Dedifferentiated amniotic fluid mesenchymal stem cell (primary cell): ENCODE measurements around the gene CGN.

Experiments
- DNase-seq: peaks from one replicate; pipeline ENCODE4 v3.0.0-alpha.2; 2016; ENCODE audit errors: extremely low spot score

CGN gene

DNA sequence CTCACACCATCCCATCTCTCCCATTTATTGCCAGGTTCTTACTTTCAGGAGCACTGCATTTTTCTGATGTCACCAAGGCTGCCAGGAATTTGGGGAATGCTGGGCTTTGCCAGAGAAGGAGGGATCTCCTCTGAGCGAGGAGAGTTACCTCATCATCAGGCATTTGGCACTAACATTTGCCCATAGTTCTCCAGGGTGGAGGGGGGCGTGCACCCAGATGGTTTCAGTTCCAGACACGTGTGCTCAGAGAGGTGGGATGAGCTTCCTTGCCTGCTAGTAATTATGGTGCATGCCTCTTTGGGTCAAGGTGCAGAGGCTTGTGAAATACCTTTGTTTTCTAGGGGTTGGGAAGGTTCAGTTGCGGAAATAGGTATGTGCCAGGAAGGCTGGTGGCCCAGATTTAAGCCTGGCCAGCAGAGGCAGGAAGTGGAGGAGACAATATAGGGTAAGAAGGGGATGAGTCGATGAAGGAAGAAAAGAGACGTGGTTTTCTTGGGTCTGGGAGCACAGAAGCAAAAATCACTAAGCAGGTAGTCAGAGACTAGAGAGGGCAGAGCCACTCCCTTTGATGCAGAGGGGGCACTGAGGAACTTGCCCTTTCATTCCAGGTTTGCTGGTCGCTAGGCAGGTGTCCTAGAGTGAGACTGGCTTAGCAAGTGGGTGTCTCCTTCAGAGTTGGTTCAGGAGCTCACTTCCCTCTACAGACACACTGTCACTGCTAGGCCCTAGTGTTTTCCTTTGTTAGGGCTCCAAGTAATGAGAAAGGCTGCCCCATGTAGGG, 36.1 kb downstream of the CGN start:
- peak; percentile 94 for DNase-seq

DNA sequence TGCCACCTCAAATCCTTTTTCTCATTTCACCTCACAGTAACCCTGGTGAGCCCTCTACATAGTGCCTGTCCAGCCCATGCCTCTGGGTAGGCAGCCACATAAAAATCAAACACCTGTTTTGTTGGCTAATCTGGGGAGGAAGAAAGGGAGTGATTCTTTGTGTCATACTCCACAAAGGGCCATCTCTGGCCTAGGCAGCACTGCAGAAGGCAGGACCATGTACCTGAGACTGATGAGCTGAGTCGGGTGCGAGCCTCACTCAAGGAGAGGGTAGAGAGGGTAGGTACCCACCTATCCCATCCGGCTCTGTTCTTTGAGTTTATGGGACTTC, 36.7 kb downstream of the CGN start:
- no peak for DNase-seq

DNA sequence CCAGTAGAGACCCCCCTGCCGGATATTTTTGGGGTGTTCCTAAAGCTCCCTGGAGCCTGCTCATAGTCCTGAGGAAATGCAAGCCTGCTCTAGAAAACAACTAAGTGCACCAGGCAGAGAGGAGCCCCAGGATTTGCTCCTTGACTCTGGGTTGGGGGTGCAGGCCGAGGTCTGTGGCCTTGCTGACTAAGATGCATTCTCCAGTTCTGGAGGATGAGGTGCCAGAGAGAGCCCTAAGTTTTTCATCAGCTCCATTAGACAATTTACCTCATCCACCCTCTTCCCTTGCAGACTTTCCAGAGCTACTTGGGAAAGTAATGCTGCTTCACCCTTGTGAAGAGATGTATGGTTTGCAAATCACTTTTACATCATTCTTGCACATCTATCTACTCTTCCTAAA, 38.0 kb downstream of the CGN start:
- DNase-seq, result no peak

DNA sequence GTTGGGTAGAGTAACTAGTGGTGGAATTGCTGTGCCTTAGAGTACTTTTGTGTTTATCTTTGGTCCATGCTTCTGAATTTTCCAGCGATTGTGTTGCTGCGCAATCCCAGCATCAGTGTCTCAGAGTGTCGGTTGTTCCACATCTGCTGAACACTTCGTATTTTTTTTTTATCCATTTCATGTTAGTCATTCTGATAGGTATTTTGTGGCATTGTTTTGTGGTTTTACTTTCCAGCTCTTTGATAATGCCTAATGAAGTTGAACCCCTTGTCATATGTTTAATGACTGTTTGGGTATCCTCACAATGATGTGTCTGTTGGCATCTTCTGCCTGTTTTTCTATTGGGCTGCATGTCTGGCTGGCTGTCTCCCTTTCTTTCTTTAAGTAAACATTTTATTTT, 42.5 kb downstream of the CGN start:
- DNase-seq, result no peak

DNA sequence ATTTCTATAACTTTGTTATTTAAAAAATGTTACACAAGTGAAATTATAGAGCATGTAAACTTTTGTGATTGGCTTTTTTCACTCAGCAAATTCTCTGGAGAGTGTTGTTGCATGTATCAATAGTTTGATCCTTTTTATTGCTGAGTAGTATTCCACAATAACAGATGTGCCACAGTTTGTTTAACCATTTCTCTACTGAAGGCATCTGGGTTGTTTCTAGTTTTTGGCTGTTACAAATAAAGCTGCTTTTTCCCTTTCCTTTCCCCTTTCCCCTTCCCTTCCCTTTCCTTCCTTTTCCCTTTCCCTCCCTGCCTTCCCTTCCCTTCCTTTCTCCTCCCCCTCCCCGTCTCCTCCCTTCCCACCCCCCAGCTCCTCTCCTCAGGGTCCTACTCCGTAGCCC, 44.9 kb downstream of the CGN start:
- no peak for DNase-seq

GRCh38 chr1:151562661-151563060, 51.5 kb downstream of the CGN start:
- no peak for DNase-seq

- no peak for DNase-seq
Observed at GRCh38 chr1:151563376-151563775, 52.2 kb downstream of the CGN start.

GRCh38 chr1:151565502-151566189, 54.5 kb downstream of the CGN start:
- no peak for DNase-seq

DNA sequence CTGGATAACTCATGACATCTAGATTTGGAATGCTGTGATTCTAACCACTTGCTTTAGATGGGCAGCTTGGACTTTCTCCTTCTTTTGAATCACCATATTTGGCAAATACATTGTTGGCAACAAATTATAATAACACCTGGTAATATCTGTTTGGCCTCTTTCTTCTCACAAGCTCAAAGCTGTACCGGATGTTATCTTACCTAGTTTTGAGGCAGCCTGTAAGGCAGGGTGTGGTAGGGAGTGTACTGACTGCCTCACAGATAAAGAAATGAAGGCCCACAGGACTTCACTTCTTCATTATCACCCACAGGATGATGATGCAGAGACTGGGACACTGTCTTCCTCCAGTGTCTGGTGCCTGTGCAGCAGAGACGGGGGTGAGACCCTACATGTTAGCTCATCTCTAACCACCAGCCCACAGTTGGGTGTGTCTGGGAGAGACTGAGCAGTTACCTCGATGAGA, 57.5 kb downstream of the CGN start:
- no peak for DNase-seq

GRCh38 chr1:151570819-151571218, 59.6 kb downstream of the CGN start:
- no peak for DNase-seq

GRCh38 chr1:151574575-151575529, 63.7 kb downstream of the CGN start:
- peak; percentile 53 for DNase-seq

DNA sequence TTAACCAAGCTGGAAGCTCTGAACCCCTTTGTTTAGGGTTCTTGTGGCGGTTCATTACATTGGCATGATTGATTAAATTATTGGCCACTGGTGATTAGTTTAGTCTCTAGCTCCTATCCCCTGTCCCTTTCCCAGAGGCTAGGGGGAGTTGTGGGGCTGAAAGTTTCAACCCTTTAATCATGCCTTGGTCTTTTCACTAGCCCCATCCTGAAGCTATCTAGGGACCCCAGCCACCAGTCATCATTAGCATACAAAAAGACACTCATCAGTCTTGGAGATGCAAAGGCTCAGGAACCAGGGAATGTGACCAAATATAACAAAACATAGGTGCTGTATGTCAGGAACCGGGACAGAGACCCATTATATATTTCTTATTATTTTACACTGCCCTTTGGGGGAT, 66.0 kb downstream of the CGN start:
- DNase-seq, result no peak

- DNase-seq, result no peak
Observed at GRCh38 chr1:151578941-151579340, 67.8 kb downstream of the CGN start.

DNA sequence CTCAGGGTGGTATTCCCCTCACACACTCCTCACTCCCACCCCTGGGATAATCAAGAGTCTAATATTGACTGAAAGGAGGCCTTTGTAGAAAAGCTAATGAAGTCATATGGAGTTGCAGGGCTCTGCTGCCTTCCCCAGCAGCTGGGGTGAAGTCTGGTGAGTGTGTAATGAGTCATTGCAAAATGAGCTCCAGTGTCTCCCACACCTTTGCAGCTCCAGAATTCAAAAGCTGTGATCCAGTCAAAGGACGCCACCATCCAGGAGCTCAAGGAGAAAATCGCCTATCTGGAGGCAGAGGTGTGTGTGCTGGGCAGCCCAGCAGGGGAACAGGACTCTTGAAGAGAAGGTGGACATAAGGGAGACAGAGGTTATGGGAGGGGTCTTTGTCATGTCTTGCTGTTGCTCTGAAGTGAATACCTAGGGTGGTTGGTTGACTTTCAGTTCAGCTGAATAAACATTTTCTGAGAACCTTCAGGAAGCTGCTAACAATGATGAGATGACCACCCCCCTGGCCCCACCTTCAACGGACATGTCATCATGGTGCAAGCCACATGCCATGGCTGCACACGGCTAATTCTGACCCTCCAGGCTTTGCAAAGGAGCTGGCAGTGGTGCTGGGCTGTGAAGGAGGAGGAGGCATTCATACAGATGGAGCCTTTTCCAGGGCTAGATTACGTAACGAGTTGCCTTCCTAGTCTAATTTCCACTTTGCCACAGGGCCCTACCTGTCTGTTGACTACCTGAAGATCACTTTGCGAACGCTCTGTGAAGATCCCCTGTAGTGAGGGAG, 68.4 kb downstream of the CGN start:
- DNase-seq, result no peak

DNA sequence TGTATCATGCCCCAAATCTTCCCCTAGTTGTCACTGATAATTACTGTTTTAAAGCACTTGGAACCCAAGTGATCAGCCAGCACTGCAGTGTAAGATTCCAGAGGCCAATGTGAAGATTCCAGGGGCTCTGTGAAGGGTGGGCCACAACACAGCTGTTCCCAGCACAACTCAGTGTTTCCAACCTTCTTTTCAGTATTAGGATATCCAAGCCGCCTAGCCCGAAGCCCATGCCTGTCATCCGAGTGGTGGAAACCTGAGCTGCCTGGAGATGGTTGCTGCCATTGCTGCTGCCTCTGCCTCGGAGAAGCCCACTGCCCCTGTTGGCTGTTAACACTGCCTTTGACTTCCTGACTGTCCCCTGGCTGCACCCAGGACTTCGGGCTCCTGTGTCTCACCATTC, 70.3 kb downstream of the CGN start:
- DNase-seq, result no peak

- no peak for DNase-seq
Observed at GRCh38 chr1:151581921-151582320, 70.7 kb downstream of the CGN start.

DNA sequence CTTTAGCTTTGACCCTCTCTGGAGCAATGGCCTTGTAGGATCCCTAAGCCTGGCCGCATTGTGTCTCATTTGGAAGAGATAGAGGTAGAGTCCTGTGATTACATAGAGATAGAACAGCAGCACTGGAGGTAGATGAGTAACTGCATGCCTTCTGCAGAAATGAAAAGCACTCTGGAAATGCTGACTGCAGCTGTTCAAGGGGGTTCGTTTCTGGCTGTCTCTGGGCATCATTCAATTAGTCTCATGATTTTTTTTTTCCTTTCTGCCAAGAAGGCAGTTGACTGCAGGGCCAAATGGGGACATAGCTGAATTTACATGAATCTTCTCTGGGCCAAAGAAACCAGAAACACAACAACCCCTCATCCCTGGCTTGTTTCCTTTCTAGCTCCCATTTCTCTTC, 72.6 kb downstream of the CGN start:
- DNase-seq, result no peak

DNA sequence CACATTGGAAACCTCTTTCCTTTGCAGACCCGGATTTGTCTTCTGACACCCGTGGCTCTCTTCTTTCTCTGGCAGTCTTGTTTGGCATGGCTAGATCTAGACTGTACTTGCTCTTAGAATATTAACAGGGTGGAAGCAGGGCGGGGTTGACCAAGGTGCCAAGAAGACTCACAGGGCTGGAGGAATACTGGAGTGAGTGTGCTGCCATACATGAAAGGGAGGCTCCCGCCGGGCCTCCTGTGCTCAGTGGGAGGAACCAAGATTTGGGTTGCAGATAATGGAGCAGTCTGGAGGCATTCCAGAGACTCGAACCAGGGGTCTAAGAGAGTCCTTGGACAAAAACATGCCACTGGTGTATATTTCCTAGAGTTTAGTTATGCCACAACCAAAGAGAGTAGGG, 73.1 kb downstream of the CGN start:
- no peak for DNase-seq

- no peak for DNase-seq
Observed at GRCh38 chr1:151584780-151585179, 73.6 kb downstream of the CGN start.

DNA sequence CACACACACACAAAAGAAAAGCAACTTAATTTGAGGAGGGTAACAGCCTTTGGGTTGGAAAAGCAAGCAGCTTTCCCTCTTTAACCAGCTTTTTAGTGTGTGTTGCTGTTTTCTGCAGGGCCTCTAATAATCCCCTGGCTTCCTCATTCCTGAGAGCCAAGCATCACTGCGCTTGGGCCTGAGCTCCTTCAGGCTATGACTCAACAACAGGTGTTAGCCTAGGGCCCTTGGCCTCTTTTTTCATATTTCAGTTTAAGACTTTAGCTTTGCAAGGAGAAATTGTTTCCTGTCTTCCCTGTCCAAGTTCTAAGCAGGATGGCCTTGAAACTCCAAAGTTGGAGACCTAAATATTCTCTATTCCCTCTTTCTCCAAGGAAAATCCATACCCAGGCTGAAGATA, 74.4 kb downstream of the CGN start:
- no peak for DNase-seq
